HG03064 (cell line): Measurements from ENCODE around the gene TCF20.

Experiments used
- ATAC-seq: cut with Tn5 transposase; IDR thresholded peaks from one replicate; pipeline ENCODE4 v1.9.1; 2021; ENCODE audit warnings: low read depth; ENCODE audit not compliant: unreplicated experiment

TCF20 gene

DNA sequence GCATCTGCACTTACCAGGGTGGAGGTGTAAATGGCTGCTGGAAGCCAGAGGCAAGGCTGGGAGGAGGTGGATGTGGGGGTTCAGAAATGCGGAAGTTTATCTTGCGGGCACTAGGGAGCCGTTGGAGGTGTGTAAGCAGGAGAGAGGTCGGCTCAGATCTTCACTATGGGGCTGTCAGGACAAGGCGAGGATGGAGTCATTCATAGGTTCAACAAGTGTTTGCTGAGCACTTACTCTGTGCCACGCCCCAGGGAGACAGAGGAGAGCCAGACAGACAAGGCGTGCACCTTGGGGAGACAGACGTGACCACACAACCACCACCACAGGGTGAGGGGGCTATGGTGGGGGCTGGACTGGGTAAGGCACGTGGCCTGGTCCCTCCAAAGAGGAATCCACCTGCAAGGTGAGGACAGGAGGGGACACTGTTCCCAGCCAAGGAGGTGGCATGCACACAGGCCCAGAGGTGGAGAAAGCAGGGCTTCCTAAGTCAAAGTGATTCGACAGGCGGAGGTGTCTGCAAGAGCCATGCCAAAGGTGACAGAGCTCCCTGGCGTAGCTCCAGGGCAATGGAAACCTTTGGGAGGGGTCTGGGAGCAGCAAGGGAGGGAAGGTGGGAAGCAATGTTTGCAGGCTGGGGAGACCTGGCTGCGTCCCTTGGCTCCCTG is 30.8 kb upstream of the TCF20 start:
- no peak for ATAC-seq

DNA sequence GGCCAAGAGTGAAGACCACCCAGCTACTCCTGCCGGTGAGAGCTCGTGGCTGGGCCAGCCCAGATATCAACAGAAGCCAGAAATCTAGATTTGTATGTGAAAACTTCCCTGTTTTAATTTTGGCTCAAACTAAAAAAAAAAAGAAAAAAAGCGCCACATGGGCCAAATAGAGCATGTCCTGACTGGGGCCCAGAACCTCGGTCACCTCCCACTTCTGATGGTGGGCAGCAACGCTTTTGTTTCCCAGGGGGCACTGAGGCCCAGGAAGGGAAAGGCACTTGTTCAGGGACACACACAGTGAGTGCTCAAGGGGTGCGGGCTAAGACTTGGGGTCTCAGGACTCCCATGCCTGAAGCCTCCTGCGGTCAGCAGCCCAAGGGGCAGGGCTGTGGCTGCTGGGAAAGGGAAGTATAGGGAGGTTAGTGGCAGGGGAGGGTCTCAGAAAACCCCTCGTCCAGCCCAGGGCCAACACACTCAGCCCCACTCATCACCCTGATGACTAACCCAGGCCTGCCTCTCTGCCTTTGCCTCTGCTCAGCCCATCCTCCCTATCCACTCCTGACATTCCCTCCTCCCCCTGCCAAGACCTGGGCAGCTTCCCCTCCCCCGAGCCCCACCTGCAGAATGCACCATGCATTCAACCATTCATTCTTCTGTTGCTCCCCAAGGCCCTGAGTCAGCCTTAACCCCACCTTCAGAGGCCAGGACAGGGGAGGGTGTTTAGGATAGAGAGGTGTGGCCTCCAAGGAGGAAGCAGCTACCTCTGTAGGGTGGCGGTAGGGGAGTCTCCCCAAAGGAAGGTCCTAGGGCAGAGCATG is 30.0 kb upstream of the TCF20 start:
- no peak for ATAC-seq

DNA sequence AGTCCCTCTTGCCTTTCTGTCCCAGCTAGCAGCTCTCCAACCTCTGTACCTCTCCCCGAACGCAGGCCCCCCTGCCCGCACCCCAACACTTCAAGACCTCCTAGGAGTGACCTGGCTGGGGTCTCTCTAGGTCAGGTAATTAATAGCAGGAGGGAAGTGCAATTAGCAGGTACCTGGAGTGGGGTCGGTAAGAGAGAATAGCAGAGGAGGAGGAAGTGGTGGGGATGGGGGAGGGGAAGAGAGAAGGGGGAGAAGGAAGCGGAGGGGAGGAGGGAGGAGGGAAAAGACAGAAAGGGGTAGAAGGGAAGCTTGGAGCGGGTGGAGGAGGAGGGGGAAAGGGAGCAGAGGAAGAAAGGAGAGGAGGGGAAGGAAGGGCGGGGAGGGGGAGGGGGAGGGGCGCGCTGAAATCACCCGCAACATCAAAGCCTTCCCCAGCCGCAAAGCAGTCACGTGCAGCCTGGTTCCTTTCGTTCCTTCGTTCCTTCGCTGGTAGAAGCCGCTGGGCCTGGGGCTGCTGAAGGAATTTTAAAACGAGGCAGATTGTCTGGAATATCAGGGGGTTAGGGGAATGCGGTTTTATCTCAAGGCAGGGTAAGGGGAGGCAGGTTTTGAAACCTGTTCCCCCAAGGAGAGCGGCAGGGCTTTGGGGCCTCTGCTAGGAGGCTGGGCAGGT is 29.3 kb upstream of the TCF20 start:
- ATAC-seq = no peak

DNA sequence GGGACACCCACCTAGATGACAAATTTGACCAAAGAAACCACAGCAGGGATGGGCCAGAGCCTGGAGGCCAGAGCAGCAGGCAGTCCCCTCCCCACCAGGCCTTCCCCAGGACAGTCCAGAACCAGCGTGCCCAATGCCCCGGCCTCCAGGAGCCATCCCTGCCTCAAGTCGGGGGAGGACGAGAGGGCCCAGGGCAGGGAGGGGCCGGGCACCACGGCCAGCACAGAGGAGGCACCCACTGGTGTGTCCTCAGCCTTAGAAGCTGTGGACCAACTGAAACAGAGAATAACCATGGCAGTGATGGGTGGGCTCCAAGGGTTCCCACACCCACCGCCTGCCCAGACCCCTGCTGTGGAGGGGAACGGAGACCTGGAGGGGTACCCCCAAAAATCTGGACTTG is 28.3 kb upstream of the TCF20 start:
- ATAC-seq = no peak

DNA sequence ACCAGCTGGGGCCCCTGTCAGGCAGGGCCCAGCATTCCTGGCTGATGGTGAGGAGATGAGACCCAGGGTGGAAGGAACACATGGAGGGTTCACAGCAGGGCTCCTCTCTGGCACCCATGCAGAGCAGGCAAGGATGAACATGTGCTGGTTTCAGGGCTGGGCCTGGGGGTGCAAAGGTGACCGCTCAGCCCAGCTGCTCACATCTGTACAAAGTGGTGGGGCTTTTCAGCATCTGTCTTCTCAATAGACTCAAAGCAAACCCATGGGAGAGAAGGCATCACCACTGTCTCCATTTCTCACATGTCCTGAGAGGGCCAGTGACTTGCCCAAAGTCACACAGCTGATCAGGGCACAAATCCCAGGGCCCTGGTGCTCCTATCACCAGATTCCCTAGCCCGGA is 27.3 kb upstream of the TCF20 start:
- ATAC-seq = no peak

DNA sequence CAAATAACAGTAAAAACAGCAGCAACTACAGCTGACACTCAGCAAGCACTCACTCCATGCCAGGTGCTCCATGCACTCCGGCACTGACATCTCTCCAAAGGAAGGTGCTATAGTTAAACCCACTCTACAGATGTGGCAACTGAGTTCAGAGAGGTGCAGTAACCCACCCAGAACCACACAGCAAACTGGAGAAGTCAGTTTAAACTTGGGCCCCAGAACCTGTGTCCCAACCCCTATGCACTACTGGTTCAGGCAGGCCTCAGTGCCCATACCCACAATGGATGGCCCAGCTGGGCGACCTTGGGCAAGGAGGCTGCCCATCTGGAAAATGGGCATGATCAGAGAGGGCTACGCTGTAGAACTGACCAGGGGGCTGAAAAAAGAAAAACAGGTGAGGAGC is 26.4 kb upstream of the TCF20 start:
- no peak for ATAC-seq

DNA sequence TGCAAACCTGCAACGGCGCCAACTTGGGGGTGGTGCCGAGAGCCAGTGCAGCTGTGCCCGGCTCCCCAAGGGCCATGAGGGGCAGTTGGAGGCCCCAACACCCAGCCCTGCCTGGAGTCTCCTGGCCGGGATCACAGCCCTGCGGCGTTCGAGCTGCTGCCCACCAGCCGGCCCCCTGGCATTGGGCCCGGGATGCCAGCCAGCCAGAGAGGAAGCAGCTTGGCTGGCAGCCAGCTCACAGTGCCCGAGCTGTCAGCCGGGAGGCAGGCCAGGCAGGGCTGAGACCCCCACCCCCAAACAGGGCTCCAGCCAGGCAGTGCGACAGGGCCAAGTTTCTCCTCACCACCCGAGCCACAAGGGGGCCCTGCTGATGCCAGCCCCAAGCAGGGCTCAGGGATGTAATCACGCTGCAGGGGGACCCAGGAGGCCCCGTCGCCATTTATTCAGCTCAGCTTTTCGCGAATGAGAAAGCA is 26.0 kb upstream of the TCF20 start:
- ATAC-seq = no peak

DNA sequence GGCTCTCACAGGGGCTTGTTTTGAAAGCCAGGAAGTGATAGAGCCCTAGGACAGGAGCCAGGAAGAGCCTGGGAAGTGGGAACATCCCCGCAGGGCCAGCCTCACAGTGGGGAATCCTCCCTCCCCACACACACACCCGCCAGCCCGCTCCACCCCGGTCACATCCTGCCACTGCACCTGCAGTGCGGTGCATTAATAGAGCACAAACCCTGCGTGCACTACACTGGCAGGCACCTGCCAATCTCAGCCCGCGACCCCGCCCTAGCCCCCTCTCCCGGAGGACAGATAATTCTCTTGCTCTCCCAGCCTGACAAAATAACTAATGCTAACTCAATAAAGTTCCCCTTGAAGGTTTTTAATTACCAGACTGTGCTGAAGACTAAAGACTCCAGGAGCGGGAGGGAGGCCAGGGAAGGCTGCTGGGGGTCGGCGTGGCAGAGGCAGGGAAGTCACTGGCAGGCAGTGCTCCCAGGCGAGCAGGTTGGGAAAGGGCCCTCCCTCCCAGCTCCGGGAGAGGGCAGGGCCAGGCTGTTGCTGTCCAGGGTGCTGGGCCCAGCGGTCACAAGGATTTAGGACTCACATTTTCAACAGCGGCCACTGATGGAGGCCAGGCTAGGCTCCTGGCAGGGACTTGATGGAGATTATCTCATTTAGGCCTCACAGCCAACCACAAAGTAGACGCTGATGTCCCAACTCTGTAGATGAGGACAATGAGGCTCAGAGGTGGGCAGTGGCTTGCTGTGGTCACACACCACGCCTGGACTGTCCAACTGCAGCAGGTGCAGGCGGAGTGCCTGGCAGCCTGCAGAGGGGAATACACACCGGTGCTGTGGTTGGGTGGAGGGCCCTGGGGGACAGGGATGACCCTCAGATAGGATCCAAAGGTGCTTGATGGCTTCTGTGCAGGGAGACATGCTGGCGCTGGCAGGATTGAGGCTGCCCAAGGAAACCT is 23.9 kb upstream of the TCF20 start:
- no peak for ATAC-seq

DNA sequence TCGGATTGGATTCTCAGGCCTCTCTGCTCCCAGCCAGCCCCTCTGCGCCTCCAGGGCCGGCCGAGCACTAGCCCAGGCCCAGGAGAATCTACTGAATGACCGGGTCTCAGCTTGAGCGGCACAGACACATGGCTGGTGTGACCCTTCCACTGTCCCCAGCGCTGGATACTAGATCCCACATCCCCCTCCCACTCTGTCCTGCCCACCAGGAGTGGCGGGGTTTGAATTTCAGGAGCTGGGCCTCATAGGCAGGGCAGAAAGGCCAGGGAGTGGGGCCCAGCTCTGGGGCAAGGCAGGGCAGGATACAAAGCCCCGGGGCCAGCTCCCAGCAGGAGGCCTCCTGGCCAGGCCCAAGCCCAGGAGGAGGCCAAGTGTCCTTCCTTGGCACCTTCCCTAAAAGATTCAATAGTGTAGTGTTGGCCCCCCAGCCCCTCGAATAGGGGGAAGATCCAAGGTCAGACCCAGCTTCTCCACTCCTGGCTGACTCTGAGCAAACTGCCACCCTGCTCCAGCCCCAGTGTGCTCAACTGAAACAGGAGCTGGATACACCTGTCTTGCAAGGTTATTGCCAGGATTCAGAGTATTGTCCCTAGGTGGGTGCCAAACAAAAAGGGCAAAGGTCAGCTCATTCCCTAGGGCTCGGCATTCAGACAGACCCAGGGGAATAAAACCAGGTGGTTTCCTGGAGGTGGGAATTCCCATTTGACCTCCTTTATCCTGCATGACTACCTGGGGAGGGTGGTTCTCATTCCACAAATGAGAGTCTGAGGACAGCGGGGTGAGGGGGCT is 22.5 kb upstream of the TCF20 start:
- ATAC-seq = no peak

DNA sequence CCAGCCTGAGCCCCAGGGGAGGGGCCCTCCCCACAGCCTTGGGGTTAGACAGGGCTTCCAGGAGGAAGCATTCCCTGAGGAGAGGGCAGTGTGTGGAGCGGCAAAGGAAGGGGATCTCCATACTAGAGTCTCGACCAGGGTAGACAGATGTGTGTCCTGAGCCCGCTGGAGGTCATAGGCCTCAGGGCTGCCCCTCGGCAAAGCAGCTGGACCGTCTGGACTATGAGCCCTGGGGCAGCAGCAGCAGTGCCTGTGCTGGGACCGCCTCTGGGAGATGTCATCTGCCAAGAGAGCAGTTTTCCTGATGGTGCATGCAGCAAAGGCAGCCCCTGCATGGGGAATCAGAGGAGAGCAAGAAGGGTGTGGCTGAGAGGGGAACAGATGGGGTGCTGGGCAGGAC is 20.8 kb upstream of the TCF20 start:
- no peak for ATAC-seq

DNA sequence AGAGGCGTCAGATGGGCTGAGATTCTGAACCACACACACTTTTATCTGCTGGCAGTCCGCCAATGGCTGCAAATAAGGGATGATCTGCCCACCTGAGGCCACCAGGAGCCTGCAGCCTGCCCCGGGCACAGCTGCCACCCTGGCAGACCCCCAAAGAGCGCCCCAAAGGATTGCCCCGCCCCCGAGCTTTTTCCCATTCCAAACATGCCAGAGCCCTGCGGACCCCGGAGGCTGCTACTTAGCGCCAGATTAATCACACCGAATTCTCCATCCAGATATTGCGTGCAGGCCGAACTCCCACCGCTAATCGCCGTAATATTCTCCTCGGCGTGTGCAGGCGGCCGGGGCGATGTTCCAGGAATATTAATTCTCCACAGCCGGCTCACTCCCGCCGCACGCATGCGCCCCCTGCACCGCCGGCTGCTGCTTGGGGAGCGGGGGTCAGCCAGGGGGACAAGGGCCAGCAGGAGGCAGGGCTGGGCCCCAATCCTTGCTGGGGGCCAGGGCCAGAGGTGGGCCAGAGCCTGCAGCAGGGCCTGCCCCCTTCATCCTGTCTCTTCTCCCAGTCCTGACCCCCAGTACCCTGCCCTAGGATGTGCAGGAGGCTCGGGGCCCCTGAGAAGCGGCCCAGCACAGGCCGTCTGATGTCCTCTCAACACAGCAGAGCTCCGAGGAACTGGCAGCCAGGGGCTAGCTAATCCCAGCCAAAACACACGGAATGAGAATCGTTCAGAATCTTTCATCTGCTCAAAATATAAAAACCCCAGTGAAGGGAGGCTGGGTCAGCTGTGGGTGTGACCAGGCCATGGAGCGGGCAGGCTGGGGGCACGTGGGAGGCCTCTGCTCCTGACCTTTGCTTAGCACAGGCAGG is 19.5 kb upstream of the TCF20 start:
- no peak for ATAC-seq

DNA sequence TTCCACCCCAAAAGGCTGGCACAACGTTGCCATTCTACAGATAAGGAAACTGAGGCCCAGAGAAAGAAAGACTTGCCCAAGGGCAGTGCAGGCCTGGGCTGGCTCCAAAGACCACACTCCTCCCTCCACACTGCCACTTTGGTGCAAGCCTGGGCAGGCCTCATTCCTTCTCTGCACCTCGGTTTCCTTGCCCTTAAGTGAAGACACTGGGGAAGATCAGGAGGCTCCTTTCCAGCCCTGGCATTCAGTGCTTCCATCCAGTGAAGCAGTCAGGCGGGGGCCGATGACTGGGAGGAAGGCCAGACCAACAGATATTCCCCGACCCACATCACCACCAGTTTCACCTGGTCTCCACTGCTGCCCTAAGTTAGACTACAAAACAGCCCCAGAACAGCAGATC is 18.3 kb upstream of the TCF20 start:
- ATAC-seq = no peak

DNA sequence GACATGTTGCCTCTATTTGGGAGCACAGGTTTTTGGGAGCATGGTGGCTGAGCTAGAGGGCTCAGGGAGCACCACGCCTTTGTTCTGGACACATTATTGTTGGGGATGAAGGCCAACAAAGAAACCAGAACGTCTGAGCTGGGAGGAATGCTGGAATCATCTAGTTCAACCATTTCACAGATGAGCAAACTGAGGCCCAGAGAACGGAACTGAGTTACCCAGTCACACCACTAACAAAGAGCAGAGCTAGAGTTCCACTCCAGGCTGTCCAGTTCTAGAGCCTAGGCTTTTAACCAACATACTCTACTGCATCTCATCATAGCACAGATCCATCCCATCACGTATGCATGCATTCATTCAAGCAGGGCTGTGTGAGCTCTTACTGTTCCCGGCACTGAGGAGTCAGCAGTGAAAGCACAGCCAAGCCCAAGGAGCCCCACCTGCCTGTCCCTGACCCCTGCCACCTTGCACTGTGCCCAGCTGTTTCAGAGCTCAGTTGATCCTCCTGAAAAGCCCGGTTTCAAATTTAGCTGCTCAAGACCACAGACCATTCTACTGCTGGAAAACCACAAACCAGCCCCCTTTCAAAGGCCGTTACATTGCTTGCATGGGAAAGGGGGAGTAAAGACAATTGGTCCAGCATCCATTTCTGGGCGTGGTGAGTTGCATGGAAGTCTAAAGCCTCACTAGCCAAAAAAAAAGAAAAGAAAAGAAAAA is 16.9 kb upstream of the TCF20 start:
- no peak for ATAC-seq

DNA sequence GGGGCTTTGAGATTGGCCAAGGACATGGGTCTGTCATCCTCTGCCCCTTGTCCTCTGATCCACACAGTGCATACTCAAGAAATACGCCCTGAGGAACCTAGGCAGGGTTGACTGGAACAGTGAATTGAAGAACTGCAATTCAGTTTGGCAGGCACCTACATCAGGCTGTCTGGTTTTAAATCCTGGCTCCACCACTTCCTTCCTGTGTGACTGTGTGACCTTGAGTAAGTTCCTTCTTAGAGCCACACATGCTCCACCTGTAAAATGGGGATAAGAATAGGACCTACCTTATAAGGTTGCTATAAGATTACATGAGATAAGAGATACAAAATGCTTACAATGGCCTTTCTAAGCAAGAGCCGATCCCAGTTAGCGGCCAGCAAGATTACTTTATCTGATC is 15.8 kb upstream of the TCF20 start:
- no peak for ATAC-seq

DNA sequence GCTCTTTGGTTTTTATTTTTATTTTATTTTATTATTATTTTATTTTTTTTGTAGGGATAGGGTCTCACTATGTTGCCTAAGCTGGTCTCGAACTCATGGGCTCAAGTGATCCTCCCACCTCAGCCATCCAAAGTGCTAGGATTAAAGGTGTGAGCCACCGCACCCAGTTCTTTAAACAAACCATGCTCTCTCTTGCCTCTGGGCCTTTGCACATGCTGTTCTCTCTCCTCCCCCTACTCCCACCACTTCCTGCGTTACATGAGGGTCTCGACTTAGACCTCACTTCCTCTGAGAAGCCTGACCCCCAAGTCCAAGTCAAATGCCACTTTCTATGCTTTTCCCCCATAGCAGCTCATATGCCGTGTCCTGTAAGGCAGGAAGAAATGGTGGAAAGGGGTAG is 15.2 kb upstream of the TCF20 start:
- ATAC-seq = no peak

DNA sequence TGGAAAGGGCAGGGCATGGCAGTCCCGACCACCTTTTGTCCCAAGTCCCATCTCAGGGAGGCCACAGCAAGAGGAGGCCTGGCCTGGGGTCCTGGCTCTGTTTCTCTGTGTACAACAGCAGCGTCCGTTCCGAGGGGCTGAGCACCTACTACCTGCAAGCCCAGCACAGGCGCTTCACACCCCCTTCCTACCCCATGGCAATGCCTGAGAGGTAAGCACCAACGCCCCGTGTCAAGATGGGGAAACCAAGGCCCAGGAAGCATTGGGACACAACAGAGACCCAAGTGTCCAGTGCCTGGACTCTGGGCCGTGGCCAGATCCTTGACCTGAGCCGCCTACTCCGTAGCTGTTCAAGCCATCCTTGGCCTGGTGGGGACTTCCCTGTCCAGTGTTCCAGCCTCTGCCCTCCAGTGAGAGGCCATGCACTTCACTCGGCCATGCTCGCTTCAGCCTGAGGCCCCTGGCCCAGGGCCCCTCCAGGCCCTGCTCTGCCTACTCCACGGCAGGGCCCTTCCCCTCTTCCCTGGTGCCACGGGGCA is 14.3 kb upstream of the TCF20 start:
- no peak for ATAC-seq

DNA sequence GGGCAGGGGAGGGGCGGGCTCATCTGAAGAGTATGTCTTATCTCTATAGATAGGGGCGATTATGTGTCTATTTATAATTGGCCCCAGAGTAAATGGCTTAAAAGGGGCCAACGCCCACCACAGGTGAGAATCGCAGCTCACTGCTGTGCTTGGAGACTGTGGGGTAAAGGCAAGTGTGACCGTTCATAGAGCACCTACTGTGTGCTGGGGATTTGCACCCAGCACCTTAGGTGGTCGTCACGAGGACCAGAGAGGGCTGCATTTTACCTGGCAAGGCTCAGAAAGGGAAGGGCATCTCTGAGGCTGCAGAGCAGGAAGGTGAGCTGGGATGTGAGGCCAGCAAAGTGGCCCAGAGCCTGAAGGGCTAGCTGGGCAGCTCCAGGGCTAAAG is 13.7 kb upstream of the TCF20 start:
- ATAC-seq = no peak
